ENCODE data around the gene AKT1S1. TPM values are rescaled to one million over a fixed set of nuclear protein-coding genes. Genes with fewer than 3 reads are reported as not detected.
"Not testable (repeated sequence)": the region's sequence is repeated elsewhere in the genome, so short reads cannot be mapped to it uniquely, and the experiment has no call there.

The AKT1S1 gene
- total RNA-seq = 10 to 100 TPM; 15.4 to 30.6 (median 21.9) TPM

GRCh38 chr19:49877020-49877878 is at the start of gene AKT1S1, which contains the start of gene TBC1D17:
TSS of gene AKT1S1 (minus strand) at chr19:49877355. CDS start at chr19:49873295, 4,060 bp downstream.
TSS of gene TBC1D17 (plus strand) at chr19:49877702. CDS start at chr19:49877724, 22 bp downstream.
- WGBS = under 1% methylated on average over 40 of the region's 61 CpGs
- intact Hi-C loops (cut with DNase I) = loop anchor here (5.0 kb wide), 1 partner anchor 65 kb away; the partner anchor contains the start of gene FUZ
- Histone ChIP-seq H3K4me1 (peaks cover 27 to 54% (median 42%) of the 10 kb centered on the region in 4 donors), H3K27me3 (no peaks in the 10 kb centered on the region), H3K36me3 (peaks cover 23 to 56% (median 50%) of the 10 kb centered on the region in 4 donors), H3K4me3 (peak within 1 kb of the TSS; percentile 83 to 99 (median 98)), H3K9me3 (no peaks in the 10 kb centered on the region), H3K27ac (replicated peaks in 1 of 4) (peak within 1 kb of the TSS; percentile 97 to 100 (median 99))
- DNase-seq (ENCODE audit: extremely low spot score) = peak; percentile 100
- TF ChIP-seq CTCF (IDR thresholded peaks at IDR 0.05) (no peak), POLR2A (IDR thresholded peaks at IDR 0.05; ENCODE audit: low read depth) (peak; percentile 94), EP300 (IDR thresholded peaks at IDR 0.05) (no peak), POLR2AphosphoS5 (IDR thresholded peaks at IDR 0.05) (peak in 1 of 2 donors; percentile 92)

- Histone ChIP-seq H3K9me3 (no peaks in the 10 kb centered on the region), H3K4me3 (no peak overlapping the region), H3K4me1 (peaks cover 20 to 74% (median 50%) of the 10 kb centered on the region in 4 donors), H3K36me3 (peaks cover 5 to 61% (median 48%) of the 10 kb centered on the region in 4 donors), H3K27ac (replicated peaks in 1 of 4) (no peak overlapping the region), H3K27me3 (no peaks in the 10 kb centered on the region)
- intact Hi-C loops (cut with DNase I) = no loop called here
- 92% methylated on average over 10 of the region's 10 CpGs for WGBS
- TF ChIP-seq POLR2AphosphoS5 (IDR thresholded peaks at IDR 0.05) (no peak), EP300 (IDR thresholded peaks at IDR 0.05) (no peak), POLR2A (IDR thresholded peaks at IDR 0.05; ENCODE audit: low read depth) (no peak), CTCF (IDR thresholded peaks at IDR 0.05) (no peak)
- no peak for DNase-seq (ENCODE audit: extremely low spot score)
These were observed 49.4 kb upstream of the AKT1S1 start for GRCh38 chr19:49926515-49926914.

- H3K9me3 ChIP-seq = no peaks in the 10 kb centered on the region
- peaks cover 5 to 71% (median 57%) of the 10 kb centered on the region in 4 donors for H3K36me3 ChIP-seq
- no peaks in the 10 kb centered on the region for H3K27me3 ChIP-seq
- intact Hi-C loops (cut with DNase I) = no loop called here
- H3K4me3 ChIP-seq = no peak overlapping the region
- no peak overlapping the region for H3K27ac ChIP-seq (replicated peaks in 1 of 4)
- peaks cover 20 to 70% (median 46%) of the 10 kb centered on the region in 4 donors for H3K4me1 ChIP-seq
- no peak for TF ChIP-seq POLR2AphosphoS5 (IDR thresholded peaks at IDR 0.05)
- TF ChIP-seq CTCF (IDR thresholded peaks at IDR 0.05) = no peak
- TF ChIP-seq EP300 (IDR thresholded peaks at IDR 0.05) = no peak
- TF ChIP-seq POLR2A (IDR thresholded peaks at IDR 0.05; ENCODE audit: low read depth) = no peak
- 92% methylated on average over 5 of the region's 5 CpGs for WGBS
- no peak for DNase-seq (ENCODE audit: extremely low spot score)
These were observed 48.3 kb upstream of the AKT1S1 start for GRCh38 chr19:49925486-49925885.

- H3K36me3 ChIP-seq = peaks cover 5 to 76% (median 60%) of the 10 kb centered on the region in 4 donors
- H3K9me3 ChIP-seq; DNase-seq (ENCODE audit: extremely low spot score); intact Hi-C loops (cut with DNase I); H3K27me3 ChIP-seq; H3K4me3 ChIP-seq: not testable (repeated sequence)
- peak overlapping the region in 1 of 4 donors; percentile 11 for H3K27ac ChIP-seq (replicated peaks in 1 of 4)
- peaks cover 17 to 64% (median 40%) of the 10 kb centered on the region in 4 donors for H3K4me1 ChIP-seq
- WGBS = 93% methylated on average over 13 of the region's 13 CpGs
These were observed 47.7 kb upstream of the AKT1S1 start for GRCh38 chr19:49924881-49925210.

All from esophagus muscularis mucosa (tissue), 4 donors.